Esophagus muscularis mucosa (tissue), 4 donors: ENCODE results near the gene MESP2. TPM values are rescaled to one million over a fixed set of nuclear protein-coding genes. Genes with fewer than 3 reads are reported as not detected.
A peak's percentile ranks its signal among the peaks of the same experiment; 100 is the strongest.

Experiments
- DNase-seq: peaks from one replicate; pipeline ENCODE4 v3.0.0-alpha.2; 2017; ENCODE audit errors: extremely low spot score
- H3K27ac ChIP-seq, 4 donors: fragments of 200-600 bp; sonication (generic); replicated peaks in 1 of 4; 1 replicate in 3 of 4; 2 replicates in 1 of 4; pipeline ENCODE4 v1.5.1; 2016 to 2019; ENCODE audit warnings: mild to moderate bottlenecking in 1 of 4
- H3K27me3 ChIP-seq, 4 donors: fragments of 200-600 bp; sonication (generic); one replicate each; pipeline versions ENCODE4 v1.5.1 to v1.6.0; 2016 to 2019
- H3K36me3 ChIP-seq, 4 donors: fragments of 200-600 bp; sonication (generic); one replicate each; pipeline ENCODE4 v1.5.1; 2016 to 2019
- H3K4me1 ChIP-seq, 4 donors: fragments of 200-600 bp; sonication (generic); one replicate each; pipeline ENCODE4 v1.5.1; 2016 to 2019
- H3K4me3 ChIP-seq, 4 donors: fragments of 200-600 bp; sonication (generic); 1 replicate in 2 of 4; 2 replicates in 2 of 4; pipeline ENCODE4 v1.5.1; 2016 to 2019; ENCODE audit warnings: mild to moderate bottlenecking in 4 of 4, moderate library complexity in 1 of 4
- H3K9me3 ChIP-seq, 4 donors: fragments of 200-600 bp; sonication (generic); 1 replicate in 3 of 4; 2 replicates in 1 of 4; pipeline ENCODE4 v1.5.1; 2016 to 2019
- EP300 ChIP-seq: sonication (generic); formaldehyde crosslinking; IDR thresholded peaks from one replicate; pipeline ENCODE4 v1.6.1; 2017; ENCODE audit warnings: antibody characterized with exemption
- POLR2A ChIP-seq: fragments of 450-650 bp; IDR thresholded peaks from one replicate; pipeline ENCODE4 v1.6.1; 2017; ENCODE audit warnings: antibody characterized with exemption, moderate library complexity, mild to moderate bottlenecking, low read depth
- POLR2AphosphoS5 ChIP-seq, 2 donors: sonication (generic); formaldehyde crosslinking; IDR thresholded peaks; one replicate each; pipeline ENCODE4 v1.6.1; 2017; ENCODE audit warnings: antibody characterized with exemption in 2 of 2
- WGBS: methylation state at CpG from one replicate; pipeline ENCODE4 v1.1.5; 2018; 5-methylcytosine and 5-hydroxymethylcytosine counted together
- intact Hi-C: fragments of 100-400 bp; cut with DNase I; formaldehyde crosslinking; loops from one replicate; pipeline ENCODE4 v1.15.1; 2023
- total RNA-seq, 4 donors: library from RNA; depleted of rRNA; stranded (reverse); fragments of >200 nt; gene quantifications; one replicate each; pipeline versions ENCODE4 v1.1.0 to v1.2.1, GENCODE V29; 2016
- TF ChIP-seq, protein P1 (sequence below), 3 experiments: fragments of 200-600 bp in 2 of 3; fragments of 450-650 bp in 1 of 3; sonication (generic) in 2 of 3; IDR thresholded peaks; one replicate each; pipeline ENCODE4 v1.5.1; 2017 to 2019; ENCODE audit warnings: antibody characterized with exemption in 3 of 3, mild to moderate bottlenecking in 2 of 3, moderate library complexity in 1 of 3

The MESP2 gene
- total RNA-seq, 4 donors from 2014 or later, result not detected

DNA sequence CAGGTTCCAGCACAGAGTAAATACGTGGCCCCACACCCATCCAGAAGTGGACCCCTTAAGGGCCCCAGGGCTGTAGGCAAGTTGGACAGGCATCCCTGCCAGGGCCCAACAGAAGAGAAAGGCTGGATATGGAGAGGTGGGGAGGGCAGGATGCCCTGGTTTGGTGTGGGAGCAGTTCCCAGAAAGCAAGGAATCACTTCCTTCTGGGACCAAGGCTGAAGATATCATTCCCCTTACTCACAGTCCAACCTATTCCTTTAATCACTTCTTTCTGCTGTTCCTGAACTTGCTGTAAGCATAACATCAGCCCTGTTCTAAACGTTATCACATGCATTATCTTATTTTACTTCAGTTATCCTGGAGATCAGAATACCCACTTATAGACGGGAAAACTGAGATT, 6.1 kb upstream of the MESP2 start:
- intact Hi-C loops, result loop anchor here (10.0 kb wide), 1 partner anchor 205 kb away; no protein-coding TSS in a partner anchor
- H3K27ac ChIP-seq, result no peak overlapping the region
- 87% methylated on average over 3 of the region's 3 CpGs for WGBS

DNA sequence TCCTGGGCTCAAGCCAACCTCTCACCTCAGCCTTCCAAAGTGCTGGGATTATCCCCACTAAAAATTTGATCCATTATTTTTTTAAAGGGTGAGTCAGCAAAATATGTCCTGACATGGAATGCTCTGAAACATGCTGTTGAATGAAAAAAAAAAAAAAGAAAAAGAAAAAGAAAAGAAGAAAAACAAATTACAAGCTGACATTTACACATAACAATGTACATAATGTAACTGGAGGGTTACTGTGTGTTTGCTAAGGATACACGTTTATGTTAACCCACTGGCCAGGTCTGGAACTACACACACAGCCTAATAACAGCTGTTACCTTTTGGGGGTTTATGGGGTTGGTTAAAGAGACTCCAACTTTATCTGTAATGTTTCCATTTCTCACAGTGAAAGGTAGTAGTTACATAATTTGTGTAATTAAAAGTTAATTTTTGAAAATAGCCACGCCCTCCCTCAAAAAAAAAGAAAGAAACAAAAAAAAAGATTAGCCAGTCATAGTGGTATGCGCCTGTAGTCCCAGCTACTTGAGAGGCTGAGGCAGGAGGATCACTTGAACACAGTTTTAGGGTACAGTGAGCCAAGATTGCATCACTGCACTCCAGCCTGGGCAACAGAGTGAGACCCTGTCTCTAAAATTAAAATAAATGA, 3.1 kb upstream of the MESP2 start:
- intact Hi-C loops, result loop anchor here (10.0 kb wide), 1 partner anchor 202 kb away; no protein-coding TSS in a partner anchor
- Histone ChIP-seq H3K27me3 (no peaks in the 10 kb centered on the region), H3K27ac (no peak overlapping the region), H3K4me1 (peaks cover 11 to 16% (median 14%) of the 10 kb centered on the region in 4 donors), H3K4me3 (no peak overlapping the region), H3K36me3 (no peaks in the 10 kb centered on the region), H3K9me3 (no peaks in the 10 kb centered on the region)
- no peak for DNase-seq
- TF ChIP-seq POLR2A (no peak), EP300 (no peak), POLR2AphosphoS5 (IDR thresholded peaks at IDR 0.05) (no peak)
- TF ChIP-seq, protein P1, sequence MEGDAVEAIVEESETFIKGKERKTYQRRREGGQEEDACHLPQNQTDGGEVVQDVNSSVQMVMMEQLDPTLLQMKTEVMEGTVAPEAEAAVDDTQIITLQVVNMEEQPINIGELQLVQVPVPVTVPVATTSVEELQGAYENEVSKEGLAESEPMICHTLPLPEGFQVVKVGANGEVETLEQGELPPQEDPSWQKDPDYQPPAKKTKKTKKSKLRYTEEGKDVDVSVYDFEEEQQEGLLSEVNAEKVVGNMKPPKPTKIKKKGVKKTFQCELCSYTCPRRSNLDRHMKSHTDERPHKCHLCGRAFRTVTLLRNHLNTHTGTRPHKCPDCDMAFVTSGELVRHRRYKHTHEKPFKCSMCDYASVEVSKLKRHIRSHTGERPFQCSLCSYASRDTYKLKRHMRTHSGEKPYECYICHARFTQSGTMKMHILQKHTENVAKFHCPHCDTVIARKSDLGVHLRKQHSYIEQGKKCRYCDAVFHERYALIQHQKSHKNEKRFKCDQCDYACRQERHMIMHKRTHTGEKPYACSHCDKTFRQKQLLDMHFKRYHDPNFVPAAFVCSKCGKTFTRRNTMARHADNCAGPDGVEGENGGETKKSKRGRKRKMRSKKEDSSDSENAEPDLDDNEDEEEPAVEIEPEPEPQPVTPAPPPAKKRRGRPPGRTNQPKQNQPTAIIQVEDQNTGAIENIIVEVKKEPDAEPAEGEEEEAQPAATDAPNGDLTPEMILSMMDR (IDR thresholded peaks at IDR 0.05), result peak in 1 of 3 experiments; percentile 35
- WGBS, result 79% methylated on average over 3 of the region's 3 CpGs

More for the DNA sequence above, 6.1 kb upstream of the MESP2 start:
- DNase-seq, result no peak
- Histone ChIP-seq H3K4me1 (peaks cover 0 to 2% (median 0%) of the 10 kb centered on the region in 4 donors), H3K27me3 (no peaks in the 10 kb centered on the region), H3K9me3 (no peaks in the 10 kb centered on the region), H3K36me3 (no peaks in the 10 kb centered on the region), H3K4me3 (no peak overlapping the region)
- TF ChIP-seq EP300, result no peak
- TF ChIP-seq, protein P1 (IDR thresholded peaks at IDR 0.05), result no peak
- no peak for TF ChIP-seq POLR2A
- TF ChIP-seq POLR2AphosphoS5 (IDR thresholded peaks at IDR 0.05), result no peak

DNA sequence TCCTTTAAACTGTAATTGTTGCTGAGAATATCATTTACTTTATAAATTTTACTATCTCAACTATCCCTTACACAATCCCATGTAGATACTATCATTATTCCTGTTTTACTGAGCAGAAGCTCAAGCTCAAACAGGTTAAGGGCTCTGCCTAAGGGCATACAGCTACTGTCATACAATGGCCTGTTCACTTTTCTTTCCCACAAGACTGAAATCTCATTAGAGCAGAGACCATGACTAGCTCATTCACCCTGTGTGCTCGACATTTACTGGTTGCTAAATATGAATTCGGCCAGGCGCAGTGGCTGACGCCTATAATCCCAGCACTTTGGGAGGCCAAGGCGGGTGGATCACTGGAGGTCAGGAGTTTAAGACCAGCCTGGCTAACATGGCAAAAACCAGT, 1.6 kb upstream of the MESP2 start:
- no peak for DNase-seq
- Histone ChIP-seq H3K4me1 (peaks cover 11 to 16% (median 14%) of the 10 kb centered on the region in 4 donors), H3K27ac (no peak overlapping the region), H3K9me3 (no peaks in the 10 kb centered on the region), H3K27me3 (no peaks in the 10 kb centered on the region), H3K36me3 (no peaks in the 10 kb centered on the region), H3K4me3 (no peak overlapping the region)
- intact Hi-C loops, result loop anchor here (10.0 kb wide), 1 partner anchor 200 kb away; no protein-coding TSS in a partner anchor
- TF ChIP-seq POLR2AphosphoS5 (IDR thresholded peaks at IDR 0.05) (no peak), EP300 (no peak), POLR2A (no peak)
- 95% methylated on average over 5 of the region's 5 CpGs for WGBS

DNA sequence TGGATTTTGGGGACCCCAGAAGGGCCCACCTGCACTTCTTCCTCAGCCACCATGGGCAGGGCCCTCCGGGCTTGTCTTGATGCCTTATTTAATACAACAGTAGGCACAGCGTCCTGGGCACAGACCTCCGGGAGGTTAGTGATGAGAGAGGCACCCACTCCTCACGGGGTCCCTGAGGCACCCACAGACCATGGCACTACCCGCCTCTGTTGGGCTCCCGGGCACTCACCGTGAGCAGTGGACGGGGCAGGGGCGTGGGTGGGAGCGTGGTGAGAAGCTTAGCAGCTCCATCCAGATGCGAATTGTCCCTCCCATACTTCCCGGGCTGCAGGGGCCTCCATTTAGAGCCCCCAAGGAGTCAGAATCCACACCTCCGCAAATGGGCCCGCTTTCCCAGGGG, 317 bp upstream of the MESP2 start:
- intact Hi-C loops, result loop anchor here (10.0 kb wide), 1 partner anchor 199 kb away; no protein-coding TSS in a partner anchor
- WGBS, result 77% methylated on average over 7 of the region's 14 CpGs
- TF ChIP-seq EP300 (no peak), POLR2AphosphoS5 (IDR thresholded peaks at IDR 0.05) (no peak), POLR2A (no peak)
- TF ChIP-seq, protein P1 (IDR thresholded peaks at IDR 0.05), result no peak
- Histone ChIP-seq H3K4me1 (peaks cover 11 to 16% (median 14%) of the 10 kb centered on the region in 4 donors), H3K36me3 (no peaks in the 10 kb centered on the region), H3K9me3 (no peaks in the 10 kb centered on the region), H3K27me3 (no peaks in the 10 kb centered on the region), H3K4me3 (peak overlapping the region; percentile 49 to 65 (median 53)), H3K27ac (peak overlapping the region in 1 of 4 donors; percentile 59)
- DNase-seq, result no peak

DNA sequence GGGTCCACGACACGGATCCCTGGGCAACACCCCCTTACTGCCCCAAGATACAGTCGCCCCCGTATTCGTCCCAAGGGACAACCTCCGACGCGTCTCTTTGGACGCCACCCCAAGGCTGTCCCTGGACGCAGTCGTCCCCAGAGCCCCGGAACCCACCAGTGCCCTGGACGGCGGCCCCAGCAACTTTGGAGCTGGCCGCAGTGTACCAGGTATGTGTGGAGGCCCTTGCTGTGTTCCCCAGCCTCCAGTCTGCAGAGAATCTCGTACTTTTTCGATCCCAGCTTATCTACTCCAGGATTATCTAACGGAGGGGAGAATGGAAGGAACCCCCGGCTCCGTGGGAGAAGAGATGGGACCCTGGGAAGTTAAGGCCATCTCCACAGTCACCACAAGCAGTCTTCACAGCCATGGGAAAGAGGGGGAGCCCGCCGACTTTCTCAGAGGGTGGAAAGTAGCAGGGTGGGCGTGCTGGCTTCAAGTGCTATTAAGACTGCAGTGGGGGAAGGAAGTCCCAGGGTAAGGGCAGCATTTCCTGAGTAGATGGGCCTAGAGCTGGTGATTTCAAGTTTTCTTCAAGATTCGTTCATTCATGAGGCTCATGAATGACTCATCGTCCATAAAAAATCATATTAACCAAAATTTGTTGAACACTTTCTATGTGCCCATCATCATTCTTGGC, 1.1 kb downstream of the MESP2 start:
- WGBS, result 78% methylated on average over 15 of the region's 25 CpGs
- Histone ChIP-seq H3K4me1 (peaks cover 11 to 16% (median 14%) of the 10 kb centered on the region in 4 donors), H3K36me3 (no peaks in the 10 kb centered on the region), H3K27me3 (no peaks in the 10 kb centered on the region), H3K4me3 (peak overlapping the region; percentile 49 to 65 (median 53)), H3K27ac (peak overlapping the region in 1 of 4 donors; percentile 59), H3K9me3 (no peaks in the 10 kb centered on the region)
- intact Hi-C loops, result loop anchor here (10.0 kb wide), 1 partner anchor 198 kb away; no protein-coding TSS in a partner anchor
- no peak for TF ChIP-seq EP300
- TF ChIP-seq POLR2A, result no peak
- TF ChIP-seq, protein P1 (IDR thresholded peaks at IDR 0.05), result no peak
- TF ChIP-seq POLR2AphosphoS5 (IDR thresholded peaks at IDR 0.05), result no peak
- no peak for DNase-seq
